CD4-positive, alpha-beta T cell treated with Interleukin-6 at 100 ng/mL for 8 hours (primary cell): ENCODE results near the gene ELMO3.

Source experiments
- DNase-seq: peaks from one replicate; pipeline ENCODE4 v3.0.0-alpha.2; 2020; ENCODE audit warnings: mixed read lengths, low spot score

The ELMO3 gene, protein sequence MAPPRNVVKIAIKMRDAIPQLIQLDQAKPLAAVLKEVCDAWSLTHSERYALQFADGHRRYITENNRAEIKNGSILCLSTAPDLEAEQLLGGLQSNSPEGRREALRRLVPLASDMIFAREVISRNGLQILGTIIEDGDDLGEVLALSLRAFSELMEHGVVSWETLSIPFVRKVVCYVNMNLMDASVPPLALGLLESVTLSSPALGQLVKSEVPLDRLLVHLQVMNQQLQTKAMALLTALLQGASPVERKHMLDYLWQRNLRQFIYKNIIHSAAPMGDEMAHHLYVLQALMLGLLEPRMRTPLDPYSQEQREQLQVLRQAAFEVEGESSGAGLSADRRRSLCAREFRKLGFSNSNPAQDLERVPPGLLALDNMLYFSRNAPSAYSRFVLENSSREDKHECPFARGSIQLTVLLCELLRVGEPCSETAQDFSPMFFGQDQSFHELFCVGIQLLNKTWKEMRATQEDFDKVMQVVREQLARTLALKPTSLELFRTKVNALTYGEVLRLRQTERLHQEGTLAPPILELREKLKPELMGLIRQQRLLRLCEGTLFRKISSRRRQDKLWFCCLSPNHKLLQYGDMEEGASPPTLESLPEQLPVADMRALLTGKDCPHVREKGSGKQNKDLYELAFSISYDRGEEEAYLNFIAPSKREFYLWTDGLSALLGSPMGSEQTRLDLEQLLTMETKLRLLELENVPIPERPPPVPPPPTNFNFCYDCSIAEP

DNA sequence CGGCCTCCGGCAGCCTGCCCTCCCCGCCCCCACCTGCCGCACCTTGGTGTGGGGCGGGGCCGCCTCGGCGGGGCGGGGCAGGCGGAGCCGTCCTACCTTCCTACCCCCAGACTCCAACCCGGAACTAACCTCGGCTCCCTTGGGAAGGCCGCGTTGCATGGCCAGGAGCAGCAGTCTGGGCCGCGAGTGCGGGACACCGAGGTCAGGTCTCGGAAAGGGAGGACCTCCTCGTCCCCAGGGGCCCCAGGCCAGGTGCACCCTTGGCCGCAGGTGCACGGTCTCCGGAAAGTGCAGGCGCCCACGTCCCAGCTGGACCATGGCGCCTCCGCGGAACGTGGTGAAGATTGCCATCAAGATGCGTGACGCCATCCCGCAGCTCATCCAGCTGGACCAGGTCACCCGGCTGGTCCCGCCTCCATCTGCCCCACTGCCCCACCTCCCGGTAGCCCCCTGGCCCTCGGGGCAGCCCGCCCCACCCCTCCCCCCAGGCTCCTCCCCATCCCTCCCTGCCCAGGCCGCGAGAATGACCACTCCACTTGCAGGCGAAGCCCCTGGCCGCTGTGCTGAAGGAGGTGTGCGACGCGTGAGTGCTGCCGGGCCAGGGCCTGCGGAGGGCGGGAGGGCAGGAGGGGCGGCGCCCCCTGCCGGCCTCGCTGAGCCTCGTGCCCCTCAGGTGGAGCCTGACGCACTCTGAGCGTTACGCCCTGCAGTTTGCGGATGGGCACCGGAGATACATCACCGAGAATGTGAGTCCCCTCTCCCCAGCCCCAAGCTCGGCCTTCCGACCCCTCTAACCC, at the start of gene ELMO3:
Gene ELMO3 (plus strand): TSS at position 121 of the 797 bp plus-strand sequence. CDS start 196 bp downstream, at position 317.
- no peak for DNase-seq

- no peak for DNase-seq
Measured at GRCh38 chr16:67149276-67150046, 49.5 kb upstream of the ELMO3 start.

GRCh38 chr16:67150047-67150832, 48.7 kb upstream of the ELMO3 start:
- no peak for DNase-seq

GRCh38 chr16:67150833-67151396, 48.0 kb upstream of the ELMO3 start, which contains the start of gene B3GNT9:
Gene B3GNT9 (minus strand): TSS chr16:67150998. CDS start chr16:67150485, 513 bp downstream.
- no peak for DNase-seq

GRCh38 chr16:67151431-67152097, 47.4 kb upstream of the ELMO3 start:
- no peak for DNase-seq

DNA sequence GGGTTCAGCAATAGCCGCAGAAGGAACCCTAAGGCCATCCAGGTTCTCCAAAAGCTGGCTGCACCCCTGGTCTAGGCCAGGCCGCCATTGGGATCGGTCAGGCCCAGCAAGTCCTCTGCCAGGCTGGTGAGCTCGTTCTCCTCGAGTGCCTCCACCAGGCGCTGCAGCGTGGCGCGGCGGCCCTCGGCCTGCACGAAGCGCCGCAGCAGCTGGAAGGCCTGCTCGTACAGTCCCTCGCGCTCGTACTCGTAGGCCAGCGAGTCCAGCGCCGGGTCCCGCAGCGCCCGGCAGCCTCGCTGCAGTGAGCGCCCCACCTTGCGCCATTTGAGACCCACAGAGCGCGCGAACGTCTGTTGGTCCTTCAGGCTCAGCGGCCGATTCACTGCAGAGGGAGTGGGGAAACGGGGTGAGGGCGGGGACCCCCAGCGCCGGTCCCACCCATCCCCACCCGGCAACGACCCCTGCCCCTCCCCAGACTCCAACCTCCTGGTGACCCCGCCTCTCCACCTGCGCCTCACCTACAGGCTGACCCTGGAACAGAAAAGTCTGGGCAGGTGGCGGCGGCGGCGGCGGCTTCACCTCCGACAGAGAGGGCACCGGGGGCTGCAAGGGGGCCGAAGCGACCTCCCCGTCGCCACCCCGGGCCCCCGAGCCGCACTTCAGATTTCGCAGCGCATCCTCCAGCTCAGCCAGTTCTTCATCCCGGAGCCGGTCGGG, 44.2 kb upstream of the ELMO3 start:
- no peak for DNase-seq

DNA sequence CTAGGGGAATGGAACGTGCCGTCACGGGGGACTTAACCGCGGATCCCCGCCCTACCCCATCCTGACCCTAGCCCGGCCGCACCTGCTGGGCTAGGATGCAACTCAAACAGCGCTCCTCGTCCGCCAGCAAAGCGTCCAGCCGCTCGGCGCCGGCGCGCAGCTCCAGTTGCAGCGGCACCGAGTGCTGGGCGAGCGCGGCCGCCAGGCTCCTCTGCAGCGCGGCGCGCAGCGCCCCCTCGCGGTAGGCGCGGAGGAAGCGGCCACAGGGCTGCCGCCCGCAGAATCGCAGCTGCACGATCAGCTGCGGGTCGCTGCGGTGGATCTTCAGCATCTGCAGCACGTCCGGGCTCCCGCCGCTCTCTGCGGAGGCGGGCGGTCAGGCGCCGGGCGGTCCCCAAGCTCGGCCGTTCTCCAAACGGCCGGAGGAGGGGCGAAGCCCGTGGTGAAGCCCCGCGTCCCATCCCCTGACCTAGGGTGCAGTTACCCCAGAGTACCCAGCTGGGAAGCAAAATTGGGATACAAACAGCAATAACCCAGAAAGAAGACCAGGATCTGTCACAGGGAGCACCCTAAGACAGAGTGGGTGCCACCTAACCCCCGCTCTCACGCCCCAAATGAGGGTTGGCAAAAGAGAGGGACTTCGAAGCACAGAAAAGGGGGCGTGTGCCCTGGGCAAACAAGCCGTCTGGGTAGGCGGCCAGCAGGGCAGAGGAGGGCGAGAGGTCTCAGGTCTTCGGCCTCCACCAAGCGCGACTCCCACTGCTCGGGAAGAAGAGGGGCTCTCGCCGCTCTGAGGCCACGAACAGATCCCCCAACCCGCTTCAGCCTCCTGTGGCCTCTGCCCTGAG, 43.4 kb upstream of the ELMO3 start:
- peak; percentile 73 for DNase-seq

- no peak for DNase-seq
Measured at GRCh38 chr16:67156143-67156844, 42.6 kb upstream of the ELMO3 start.

DNA sequence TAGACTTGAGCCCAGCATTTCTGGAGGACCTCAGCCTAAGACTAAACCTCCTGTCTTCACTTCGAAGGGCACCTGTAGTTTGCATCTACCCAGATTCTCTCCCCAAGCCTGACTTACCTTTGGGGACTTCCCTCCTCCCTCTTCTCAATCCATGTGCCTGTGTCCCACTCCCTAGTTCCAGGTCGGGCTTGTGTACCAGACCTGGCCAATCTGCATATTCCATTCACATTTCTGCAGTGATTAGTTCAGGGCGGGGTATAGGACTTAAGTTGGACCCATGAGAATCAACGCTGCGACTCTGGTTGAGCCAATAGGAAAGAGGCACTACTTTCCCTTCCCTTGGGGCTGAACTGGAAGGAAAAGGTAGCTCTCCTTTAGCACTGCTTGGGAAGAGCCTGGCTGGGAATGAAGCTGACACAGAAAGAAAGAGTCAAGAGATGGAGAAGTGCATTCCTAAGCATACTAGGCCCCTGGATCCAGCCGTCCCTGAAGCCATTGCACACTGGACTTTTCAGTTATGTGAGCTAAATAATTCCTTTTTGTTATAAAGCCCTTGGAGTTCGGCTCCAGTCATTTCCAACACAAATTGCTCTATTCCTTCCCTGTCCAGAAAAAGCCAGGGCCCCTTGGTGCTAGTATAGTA, 41.7 kb upstream of the ELMO3 start:
- no peak for DNase-seq

GRCh38 chr16:67157892-67158635, 40.9 kb upstream of the ELMO3 start:
- DNase-seq, result peak; percentile 38

GRCh38 chr16:67158637-67159600, 40.0 kb upstream of the ELMO3 start:
- DNase-seq, result peak; percentile 82

GRCh38 chr16:67161595-67162058, 37.3 kb upstream of the ELMO3 start:
- DNase-seq, result no peak

DNA sequence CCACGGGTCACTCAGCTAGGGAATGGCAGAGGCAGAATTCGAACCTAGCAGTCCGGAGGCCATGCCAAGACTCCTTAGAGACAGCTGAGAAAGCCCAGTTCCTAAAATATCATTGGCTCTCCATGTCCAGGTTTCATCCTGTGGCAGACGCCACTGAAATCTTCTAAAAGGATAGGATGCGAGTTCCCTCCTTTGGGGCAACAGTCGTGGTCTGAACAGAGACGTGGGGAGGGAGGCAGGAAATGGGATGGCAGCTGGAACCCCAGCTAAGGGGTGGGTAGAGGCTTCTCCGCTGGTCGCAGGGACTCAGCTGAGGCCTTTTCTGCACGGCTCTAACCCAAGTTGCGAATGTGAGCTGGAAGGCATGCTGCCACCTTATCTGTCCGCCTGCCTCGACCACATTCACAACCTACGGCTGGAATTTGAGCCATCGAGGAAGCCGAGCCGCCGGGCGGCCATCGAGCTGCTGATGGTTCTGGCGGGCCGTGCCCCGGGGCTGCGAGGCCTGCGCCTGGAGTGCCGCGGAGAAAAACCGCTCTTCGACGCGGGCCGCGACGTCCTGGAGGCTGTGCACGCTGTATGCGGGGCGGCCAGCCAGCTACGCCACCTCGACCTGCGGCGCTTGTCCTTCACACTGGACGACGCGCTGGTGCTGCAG, 36.3 kb upstream of the ELMO3 start:
- DNase-seq, result no peak
